Femur (tissue), 1 donor: ENCODE measurements around the gene SRXN1.
A peak's percentile ranks its signal among the peaks of the same experiment; 100 is the strongest.
"Not testable (repeated sequence)": the region's sequence is repeated elsewhere in the genome, so short reads cannot be mapped to it uniquely, and the experiment has no call there.

Source experiments
- DNase-seq: peaks from one replicate; pipeline ENCODE4 v3.0.0-alpha.2; 2017

The SRXN1 gene

GRCh38 chr20:653110-653589 is at the start of gene SRXN1:
Gene SRXN1 (minus strand): TSS chr20:653200. CDS start chr20:653185, 15 bp downstream.
- DNase-seq: peak; percentile 90

GRCh38 chr20:701401-702129 is 48.6 kb upstream of the SRXN1 start:
- DNase-seq: no peak

GRCh38 chr20:699811-700338 is 46.9 kb upstream of the SRXN1 start:
- no peak for DNase-seq

- DNase-seq: no peak
These were observed 46.3 kb upstream of the SRXN1 start for GRCh38 chr20:699342-699741.

- no peak for DNase-seq
These were observed 45.3 kb upstream of the SRXN1 start for GRCh38 chr20:698276-698675.

- no peak for DNase-seq
These were observed 44.8 kb upstream of the SRXN1 start for GRCh38 chr20:697826-698225.

- DNase-seq: no peak
These were observed 42.3 kb upstream of the SRXN1 start for GRCh38 chr20:695165-695866.

- DNase-seq: no peak
These were observed 41.5 kb upstream of the SRXN1 start for GRCh38 chr20:694496-694895.

- not testable (repeated sequence) for DNase-seq
These were observed 40.8 kb upstream of the SRXN1 start for GRCh38 chr20:693786-694185.

- DNase-seq: no peak
These were observed 39.0 kb upstream of the SRXN1 start for GRCh38 chr20:692044-692443.

- DNase-seq: no peak
These were observed 36.9 kb upstream of the SRXN1 start for GRCh38 chr20:689947-690346.

- no peak for DNase-seq
These were observed 36.3 kb upstream of the SRXN1 start for GRCh38 chr20:689348-689747.

- no peak for DNase-seq
These were observed 35.8 kb upstream of the SRXN1 start for GRCh38 chr20:688809-689212.

GRCh38 chr20:687468-688203 is 34.6 kb upstream of the SRXN1 start:
- no peak for DNase-seq

GRCh38 chr20:684676-685319 is 31.8 kb upstream of the SRXN1 start:
- no peak for DNase-seq

GRCh38 chr20:682123-682522 is 29.1 kb upstream of the SRXN1 start:
- DNase-seq: no peak

- DNase-seq: no peak
These were observed 27.7 kb upstream of the SRXN1 start for GRCh38 chr20:680638-681187.

- DNase-seq: no peak
These were observed 25.0 kb upstream of the SRXN1 start for GRCh38 chr20:677957-678356.

GRCh38 chr20:676967-677366 is 24.0 kb upstream of the SRXN1 start:
- no peak for DNase-seq

GRCh38 chr20:676315-676937 is 23.4 kb upstream of the SRXN1 start:
- no peak for DNase-seq

GRCh38 chr20:675453-676314 is 22.7 kb upstream of the SRXN1 start, which contains the start of gene SCRT2:
Gene SCRT2 (minus strand): TSS chr20:675802. CDS start chr20:675601, 201 bp downstream.
- DNase-seq: peak; percentile 90
